Natural killer cell (primary cell): Measurements from ENCODE around the gene SLIT1. TPM values are rescaled to one million over a fixed set of nuclear protein-coding genes. Genes with fewer than 3 reads are reported as not detected.

Source experiments
- ATAC-seq, 3 donors: fragments of 150-1000 bp in 2 of 3; fragments of 200-7000 bp in 1 of 3; cut with Tn5 transposase; 1 replicate in 1 of 3; 2 replicates in 2 of 3; pipeline ENCODE4 v1.10.0; 2021; ENCODE audit warnings: mild to moderate bottlenecking in 2 of 3, moderate library complexity in 2 of 3
- DNase-seq, 2 donors: peaks; one replicate each; pipeline versions ENCODE4 v3.0.0 to v3.0.0-alpha.2; 2013 to 2021; ENCODE audit warnings: mixed read lengths in 1 of 2
- H3K27ac ChIP-seq: one replicate; pipeline ENCODE4 v1.5.1; 2013; ENCODE audit warnings: mild to moderate bottlenecking, low read length
- H3K27me3 ChIP-seq: one replicate; pipeline ENCODE4 v1.6.1; 2013; ENCODE audit warnings: low read length; ENCODE audit not compliant: control insufficient read depth, insufficient read depth
- H3K36me3 ChIP-seq: one replicate; pipeline ENCODE4 v1.6.1; 2013; ENCODE audit warnings: low read length; ENCODE audit not compliant: control insufficient read depth, insufficient read depth
- H3K4me1 ChIP-seq: one replicate; pipeline ENCODE4 v1.6.1; 2013; ENCODE audit warnings: low read length; ENCODE audit not compliant: control insufficient read depth, insufficient read depth
- H3K4me3 ChIP-seq: one replicate; pipeline ENCODE4 v1.5.1; 2013; ENCODE audit warnings: low read length
- H3K9me3 ChIP-seq: one replicate; pipeline ENCODE4 v1.6.1; 2013; ENCODE audit warnings: low read length; ENCODE audit not compliant: control insufficient read depth, insufficient read depth
- H3K27ac Mint-ChIP-seq, 2 donors: one replicate each; pipeline ENCODE4 v1.8.0; 2022; ENCODE audit warnings: mild to moderate bottlenecking in 2 of 2, mixed read lengths in 2 of 2, moderate library complexity in 1 of 2
- H3K27me3 Mint-ChIP-seq, 2 donors: one replicate each; pipeline ENCODE4 v1.8.0; 2022; ENCODE audit warnings: low read depth in 2 of 2, mixed read lengths in 2 of 2
- H3K36me3 Mint-ChIP-seq: one replicate; pipeline ENCODE4 v1.8.0; 2022; ENCODE audit warnings: mixed read lengths
- H3K4me1 Mint-ChIP-seq, 2 donors: one replicate each; pipeline ENCODE4 v1.8.0; 2022; ENCODE audit warnings: mixed read lengths in 2 of 2
- H3K4me3 Mint-ChIP-seq: one replicate; pipeline ENCODE4 v1.8.0; 2022; ENCODE audit warnings: mild to moderate bottlenecking, moderate library complexity, mixed read lengths
- H3K9me3 Mint-ChIP-seq, 2 donors: one replicate each; pipeline ENCODE4 v1.8.0; 2022; ENCODE audit warnings: mixed read lengths in 2 of 2
- CTCF ChIP-seq: fragments of 200-600 bp; IDR thresholded peaks from one replicate; pipeline ENCODE4 v1.8.0; 2022; ENCODE audit warnings: antibody characterized with exemption
- WGBS: methylation state at CpG from one replicate; pipeline ENCODE4 v1.1.7; 2013; ENCODE audit warnings: missing lambda C conversion rate; ENCODE audit not compliant: insufficient coverage; 5-methylcytosine and 5-hydroxymethylcytosine counted together
- intact Hi-C: fragments of 100-400 bp; cut with micrococcal nuclease; formaldehyde crosslinking; loops from one replicate; pipeline ENCODE4 v1.14.2; 2022
- total RNA-seq, 4 donors: library from RNA; stranded (reverse); fragments of 120-200 nt in 1 of 4; gene quantifications; one replicate each; pipeline versions ENCODE4 v1.2.3 to v1.2.4, GENCODE V29; 2013 to 2022

Gene SLIT1
- total RNA-seq, 3 donors from 2014 or later (not counting 1 experiment from before 2014, with no cell fraction given), result 0.28 to 1.5 (median 1.1) TPM

- no peaks in the 10 kb centered on the region for H3K27me3 Mint-ChIP-seq
- no peak for DNase-seq
- peaks cover 35% of the 10 kb centered on the region for H3K36me3 ChIP-seq
- no peaks in the 10 kb centered on the region for H3K9me3 Mint-ChIP-seq
- intact Hi-C loops, result no loop called here
- no peak for ATAC-seq
- H3K4me3 Mint-ChIP-seq, result no peak overlapping the region
- no peak overlapping the region for H3K4me3 ChIP-seq
- H3K27ac Mint-ChIP-seq, result no peak overlapping the region
- H3K9me3 ChIP-seq, result no peaks in the 10 kb centered on the region
- TF ChIP-seq CTCF, result no peak
- 100% methylated on average over 1 of the region's 1 CpG for WGBS
- H3K36me3 Mint-ChIP-seq, result peaks cover 10% of the 10 kb centered on the region
- H3K27me3 ChIP-seq, result no peaks in the 10 kb centered on the region
- peaks cover 7% of the 10 kb centered on the region in 2 donors for H3K4me1 Mint-ChIP-seq
- H3K4me1 ChIP-seq, result no peaks in the 10 kb centered on the region
- no peak overlapping the region for H3K27ac ChIP-seq
Measured at GRCh38 chr10:97229322-97230015, 43.7 kb upstream of the SLIT1 start.

GRCh38 chr10:97228775-97229157 lies 43.0 kb upstream of the SLIT1 start:
- WGBS, result 100% methylated on average over 1 of the region's 1 CpG
- peaks cover 36% of the 10 kb centered on the region for H3K36me3 ChIP-seq
- no peak for TF ChIP-seq CTCF

GRCh38 chr10:97228130-97228774 lies 42.5 kb upstream of the SLIT1 start:
- 87% methylated on average over 3 of the region's 3 CpGs for WGBS
- Histone ChIP-seq H3K9me3 (no peaks in the 10 kb centered on the region), H3K4me3 (no peak overlapping the region), H3K36me3 (peaks cover 36% of the 10 kb centered on the region), H3K27ac (no peak overlapping the region), H3K4me1 (no peaks in the 10 kb centered on the region), H3K27me3 (no peaks in the 10 kb centered on the region)
- H3K27ac Mint-ChIP-seq, result no peak overlapping the region
- DNase-seq (no peak), ATAC-seq (no peak)
- no peak for TF ChIP-seq CTCF
- peaks cover 8% of the 10 kb centered on the region in 2 donors for H3K4me1 Mint-ChIP-seq
- no peaks in the 10 kb centered on the region for H3K9me3 Mint-ChIP-seq
- peaks cover 16% of the 10 kb centered on the region for H3K36me3 Mint-ChIP-seq
- no peaks in the 10 kb centered on the region for H3K27me3 Mint-ChIP-seq
- H3K4me3 Mint-ChIP-seq, result no peak overlapping the region
- intact Hi-C loops, result no loop called here

More at GRCh38 chr10:97228775-97229157, 43.0 kb upstream of the SLIT1 start:
- Mint-ChIP-seq H3K27ac (no peak overlapping the region), H3K36me3 (peaks cover 14% of the 10 kb centered on the region), H3K4me1 (peaks cover 8% of the 10 kb centered on the region in 2 donors), H3K27me3 (no peaks in the 10 kb centered on the region), H3K4me3 (no peak overlapping the region), H3K9me3 (no peaks in the 10 kb centered on the region)
- H3K9me3 ChIP-seq, result no peaks in the 10 kb centered on the region
- no peak overlapping the region for H3K27ac ChIP-seq
- H3K4me3 ChIP-seq, result no peak overlapping the region
- intact Hi-C loops, result no loop called here
- no peaks in the 10 kb centered on the region for H3K27me3 ChIP-seq
- no peak for ATAC-seq
- H3K4me1 ChIP-seq, result no peaks in the 10 kb centered on the region
- no peak for DNase-seq
